Jurkat, Clone E6-1 (cell line): ENCODE data around the gene ZNF766.

ENCODE experiments used
- DNase-seq: peaks from one replicate; pipeline ENCODE4 v3.0.0-alpha.2; 2011; ENCODE audit warnings: low read depth, low spot score
- H3K4me3 ChIP-seq: 2 replicates; pipeline ENCODE4 v1.5.1; 2011; ENCODE audit warnings: mild to moderate bottlenecking, low read length, control low read depth, moderate library complexity

Gene ZNF766

GRCh38 chr19:52345162-52345561 is 75.8 kb downstream of the ZNF766 start:
- DNase-seq = no peak
- no peak overlapping the region for H3K4me3 ChIP-seq
